ENCODE measurements around the gene PEDS1.
"Not testable (repeated sequence)": the region's sequence is repeated elsewhere in the genome, so short reads cannot be mapped to it uniquely, and the experiment has no call there.

PEDS1 gene
- 17.5 to 33.7 (median 28.3) reads per million in 18 experiments for total RNA-seq

GRCh38 chr20:50153500-50154377 is at the start of gene PEDS1:
Gene PEDS1, minus strand, starts transcription at chr20:50153723. Its CDS starts 86 bp downstream, at chr20:50153637.
- DNase-seq, result peak; percentile 92 to 97

GRCh38 chr20:50202677-50203076 is 49.2 kb upstream of the PEDS1 start:
- no peak for DNase-seq

GRCh38 chr20:50201710-50202109 is 48.2 kb upstream of the PEDS1 start:
- DNase-seq, result not testable (repeated sequence)

GRCh38 chr20:50200482-50201104 is 47.1 kb upstream of the PEDS1 start:
- DNase-seq, result peak in 1 of 2 donors; percentile 44

DNA sequence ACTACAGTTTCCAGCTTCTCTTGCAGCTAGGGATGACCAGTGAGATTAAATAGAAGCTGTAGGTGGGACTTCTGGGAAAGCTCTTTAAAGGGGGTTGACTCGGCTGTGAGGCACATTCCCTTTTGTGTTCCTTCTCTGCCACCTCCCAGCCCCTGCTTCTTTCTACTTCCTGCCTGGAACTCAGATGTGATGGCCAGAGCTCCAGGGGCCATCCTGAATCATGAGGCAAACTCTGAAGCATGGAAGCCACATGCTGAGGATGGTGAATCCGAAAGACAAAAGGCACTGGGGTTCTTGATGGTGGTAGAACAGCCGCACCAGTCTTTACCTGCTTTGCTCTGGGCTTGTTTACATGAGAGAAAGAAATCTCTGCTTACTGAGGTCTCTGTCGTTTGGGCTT is 46.2 kb upstream of the PEDS1 start:
- no peak for DNase-seq

DNA sequence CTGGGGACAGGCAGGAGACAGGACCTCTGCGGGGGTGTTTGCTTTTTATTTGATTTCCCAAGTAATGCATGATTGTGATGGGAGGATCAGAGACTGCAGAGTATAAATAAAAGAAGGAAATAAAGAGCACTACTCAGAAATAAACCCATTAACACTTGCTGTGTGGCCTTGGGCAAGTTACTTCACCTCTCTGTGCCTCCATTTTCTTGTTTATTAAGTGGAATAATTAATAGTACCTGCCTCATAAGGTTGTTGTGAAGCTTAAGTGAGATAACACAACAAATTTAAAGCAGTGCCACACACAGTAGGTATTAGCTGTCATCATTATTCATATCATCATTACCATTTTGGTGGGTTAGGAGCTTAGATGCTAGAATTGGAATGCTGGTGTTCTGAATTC is 45.2 kb upstream of the PEDS1 start:
- no peak for DNase-seq

DNA sequence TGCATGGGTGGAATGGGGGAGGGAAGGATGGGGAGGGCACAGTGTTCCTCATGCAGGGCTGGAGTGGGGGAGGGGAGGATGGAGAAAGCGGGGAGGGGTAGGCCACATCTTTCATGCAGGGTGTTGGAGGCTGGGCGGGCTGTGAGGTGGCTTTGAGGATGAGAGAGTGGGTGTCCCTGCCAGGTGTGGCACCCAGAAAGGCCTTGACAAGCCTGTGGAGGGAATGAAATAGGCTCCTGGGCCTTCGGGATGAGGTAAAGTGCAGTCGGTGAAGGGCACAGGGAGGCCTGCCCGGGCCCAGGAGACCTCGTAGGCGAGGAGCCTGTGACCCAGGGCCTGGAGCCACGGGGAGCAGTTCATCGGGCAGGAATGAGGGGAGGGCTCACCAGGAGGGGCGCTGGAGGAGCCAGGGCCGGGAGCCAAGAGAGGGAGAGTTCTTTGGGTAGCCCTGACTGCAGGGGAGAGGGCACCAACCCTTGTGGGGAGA is 44.7 kb upstream of the PEDS1 start:
- DNase-seq, result no peak

DNA sequence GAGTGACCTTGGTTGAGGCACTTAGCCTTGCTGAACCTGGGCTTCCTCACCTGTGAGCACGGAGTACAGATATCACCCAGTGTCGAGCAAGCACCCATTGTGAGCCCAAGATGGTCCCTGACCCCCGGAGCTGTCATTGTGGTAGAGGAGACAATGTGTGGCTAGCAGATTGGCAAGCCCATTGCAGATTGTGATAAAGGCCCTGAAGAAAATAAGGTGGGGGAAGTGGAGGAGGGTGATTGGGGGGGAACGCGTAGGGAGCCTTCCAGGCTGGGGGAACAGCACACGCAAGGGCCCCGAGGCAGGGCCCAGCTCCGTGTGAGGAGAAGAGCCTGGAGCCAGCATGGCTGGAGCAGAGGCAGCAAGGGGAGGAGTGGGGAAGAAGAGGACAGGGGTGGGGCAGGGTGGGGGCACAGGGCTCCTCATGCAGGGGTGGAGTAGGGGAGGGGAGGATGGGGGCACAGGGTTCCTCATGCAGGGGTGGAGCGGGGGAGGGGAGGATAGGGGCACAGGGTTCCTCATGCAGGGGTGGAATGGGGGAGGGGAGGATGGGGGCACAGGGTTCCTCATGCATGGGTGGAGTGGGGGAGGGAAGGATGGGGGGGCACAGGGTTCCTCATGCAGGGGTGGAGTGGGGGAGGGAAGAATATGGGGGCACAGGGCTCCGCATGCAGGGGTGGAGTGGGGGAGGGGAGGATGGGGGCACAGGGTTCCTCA is 44.1 kb upstream of the PEDS1 start:
- peak; percentile 29 to 54 for DNase-seq

- no peak for DNase-seq
These were observed 43.4 kb upstream of the PEDS1 start for GRCh38 chr20:50196896-50197295.

DNA sequence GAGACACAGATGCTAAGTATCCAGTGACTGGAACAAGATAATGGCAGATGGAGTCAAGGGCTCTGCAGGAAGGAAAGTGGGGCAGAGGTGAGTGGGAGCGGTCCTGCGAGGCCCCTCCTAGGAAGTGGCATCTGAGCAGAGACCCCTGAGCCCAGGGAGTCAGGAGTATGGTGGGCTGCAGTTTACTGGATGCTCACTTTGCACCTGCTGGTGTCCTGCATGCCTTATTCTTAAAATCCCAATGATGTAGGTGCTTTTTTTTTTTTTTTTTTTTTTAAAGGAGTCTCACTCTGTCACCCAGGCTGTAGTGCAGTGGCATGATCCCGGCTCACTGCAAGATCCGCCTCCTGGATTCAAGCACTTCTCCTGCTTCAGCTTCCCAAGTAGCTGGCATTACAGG is 42.7 kb upstream of the PEDS1 start:
- peak in 1 of 2 donors; percentile 33 for DNase-seq

GRCh38 chr20:50195524-50196120 is 42.1 kb upstream of the PEDS1 start:
- no peak for DNase-seq

DNA sequence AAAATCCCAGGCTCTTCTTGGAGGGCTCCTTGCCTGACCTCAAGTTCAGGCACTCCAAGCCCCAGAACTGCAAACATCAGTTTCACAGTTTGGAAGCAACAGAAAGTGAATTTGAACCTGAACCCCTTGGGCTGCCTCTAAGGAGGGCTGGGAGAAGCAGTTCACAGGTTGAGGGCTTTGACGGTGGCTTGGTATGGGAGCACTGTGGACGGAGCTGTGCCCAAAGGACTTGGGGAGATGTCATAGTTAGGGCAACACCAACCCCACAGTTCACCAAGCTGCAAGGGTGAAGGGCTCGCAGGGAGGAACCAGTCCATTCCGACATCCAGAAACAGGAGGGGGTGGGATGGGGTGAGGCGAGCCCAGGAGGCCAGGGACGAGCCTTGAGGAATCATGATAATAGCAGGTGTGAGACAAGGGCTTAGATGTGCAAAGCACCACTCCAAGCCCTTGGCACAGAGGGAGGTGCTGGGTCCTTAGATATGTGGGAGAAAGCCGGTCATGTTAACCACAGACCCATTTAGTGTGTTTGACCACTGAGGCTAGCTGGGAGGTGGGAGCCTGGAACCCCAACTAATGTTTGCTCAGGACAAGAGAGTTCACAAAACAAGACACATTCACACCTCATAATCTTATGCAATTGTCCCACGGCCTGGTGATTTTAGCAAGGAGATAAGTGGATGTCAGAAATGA is 41.5 kb upstream of the PEDS1 start:
- DNase-seq, result peak; percentile 52 to 68

DNA sequence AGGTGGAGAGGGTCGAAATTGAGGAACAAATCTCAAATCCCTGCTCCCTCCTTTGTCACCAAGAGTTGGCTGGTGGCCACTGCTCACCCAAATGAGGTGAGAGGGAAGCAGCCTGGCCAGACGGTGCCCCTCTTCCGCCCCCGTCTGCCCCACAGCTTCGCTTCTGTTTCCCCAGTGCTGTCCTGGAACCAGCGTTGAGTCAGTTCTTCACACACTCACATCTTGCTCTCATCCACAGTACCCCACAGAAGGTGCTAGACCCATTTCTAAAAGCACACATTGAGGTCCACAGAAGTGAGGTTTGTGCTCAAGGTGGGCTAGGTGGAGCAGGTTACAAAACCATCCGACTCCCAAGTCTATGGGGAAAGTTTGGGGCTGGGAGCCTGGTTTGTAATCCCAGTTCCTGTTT is 40.9 kb upstream of the PEDS1 start:
- DNase-seq, result peak; percentile 61 to 64

GRCh38 chr20:50193836-50194421 is 40.4 kb upstream of the PEDS1 start:
- DNase-seq, result peak; percentile 32 to 50

GRCh38 chr20:50193199-50193835 is 39.8 kb upstream of the PEDS1 start:
- peak in 1 of 2 donors; percentile 35 for DNase-seq

- peak; percentile 89 to 90 for DNase-seq
These were observed 39.1 kb upstream of the PEDS1 start for GRCh38 chr20:50192364-50193198.

DNA sequence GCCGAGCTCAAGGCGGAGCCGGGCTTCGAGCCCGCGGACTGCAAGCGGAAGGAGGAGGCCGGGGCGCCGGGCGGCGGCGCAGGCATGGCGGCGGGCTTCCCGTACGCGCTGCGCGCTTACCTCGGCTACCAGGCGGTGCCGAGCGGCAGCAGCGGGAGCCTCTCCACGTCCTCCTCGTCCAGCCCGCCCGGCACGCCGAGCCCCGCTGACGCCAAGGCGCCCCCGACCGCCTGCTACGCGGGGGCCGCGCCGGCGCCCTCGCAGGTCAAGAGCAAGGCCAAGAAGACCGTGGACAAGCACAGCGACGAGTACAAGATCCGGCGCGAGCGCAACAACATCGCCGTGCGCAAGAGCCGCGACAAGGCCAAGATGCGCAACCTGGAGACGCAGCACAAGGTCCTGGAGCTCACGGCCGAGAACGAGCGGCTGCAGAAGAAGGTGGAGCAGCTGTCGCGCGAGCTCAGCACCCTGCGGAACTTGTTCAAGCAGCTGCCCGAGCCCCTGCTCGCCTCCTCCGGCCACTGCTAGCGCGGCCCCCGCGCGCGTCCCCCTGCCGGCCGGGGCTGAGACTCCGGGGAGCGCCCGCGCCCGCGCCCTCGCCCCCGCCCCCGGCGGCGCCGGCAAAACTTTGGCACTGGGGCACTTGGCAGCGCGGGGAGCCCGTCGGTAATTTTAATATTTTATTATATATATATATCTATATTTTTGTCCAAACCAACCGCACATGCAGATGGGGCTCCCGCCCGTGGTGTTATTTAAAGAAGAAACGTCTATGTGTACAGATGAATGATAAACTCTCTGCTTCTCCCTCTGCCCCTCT is 38.2 kb upstream of the PEDS1 start:
- peak; percentile 57 to 62 for DNase-seq

- DNase-seq, result peak; percentile 76 to 84
These were observed 37.6 kb upstream of the PEDS1 start for GRCh38 chr20:50191065-50191543.
